Jurkat, Clone E6-1 (cell line): Measurements from ENCODE around the gene PYGM.

Source experiments
- DNase-seq: peaks from one replicate; pipeline ENCODE4 v3.0.0-alpha.2; 2011; ENCODE audit warnings: low read depth, low spot score
- H3K4me3 ChIP-seq: 2 replicates; pipeline ENCODE4 v1.5.1; 2011; ENCODE audit warnings: mild to moderate bottlenecking, low read length, control low read depth, moderate library complexity

Gene PYGM

GRCh38 chr11:64758330-64759079, 1.3 kb downstream of the PYGM start:
- H3K4me3 ChIP-seq = no peak overlapping the region
- no peak for DNase-seq

DNA sequence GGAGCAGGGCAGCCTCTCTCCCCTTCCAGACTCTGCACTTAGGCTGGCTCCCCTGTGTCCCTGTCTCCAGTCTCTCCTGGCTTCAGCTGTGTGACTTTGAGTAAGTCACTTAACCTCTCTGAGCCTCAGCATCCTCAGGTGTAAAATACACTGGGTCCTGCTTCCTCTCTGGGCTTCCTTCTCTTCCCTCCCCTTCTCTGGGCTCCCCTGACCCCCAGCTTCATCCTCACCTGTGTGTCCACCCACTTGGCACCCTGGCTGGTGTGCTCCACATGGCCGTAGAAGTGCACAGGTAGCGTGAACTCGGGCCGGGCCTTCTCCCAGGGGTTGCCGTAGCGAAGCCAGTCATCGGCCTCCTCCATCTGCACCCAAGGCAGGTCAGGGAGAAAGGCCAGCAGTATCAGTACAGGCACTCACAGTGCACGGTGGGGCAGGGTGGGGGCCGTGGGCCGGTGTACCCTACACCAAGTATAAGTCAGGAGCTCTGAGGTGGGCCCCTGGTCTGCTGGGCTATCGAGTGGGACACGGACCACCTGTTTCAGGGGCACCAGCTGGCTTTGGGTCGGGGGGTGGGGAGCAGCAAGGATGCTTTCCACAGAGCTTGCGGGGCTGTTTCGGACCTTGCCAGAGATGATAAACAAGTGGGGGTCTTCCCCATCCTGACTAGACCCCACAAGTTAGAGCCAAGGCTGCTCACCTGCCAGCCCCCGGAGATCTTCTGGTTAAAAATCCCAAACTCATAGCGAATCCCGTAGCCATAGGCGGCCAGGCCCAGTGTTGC, 2.0 kb downstream of the PYGM start:
- no peak overlapping the region for H3K4me3 ChIP-seq
- no peak for DNase-seq

- no peak for DNase-seq
- H3K4me3 ChIP-seq = no peak overlapping the region
Measured at GRCh38 chr11:64755681-64756361, 4.0 kb downstream of the PYGM start.

- no peak for DNase-seq
- H3K4me3 ChIP-seq = no peak overlapping the region
Measured at GRCh38 chr11:64754919-64755662, 4.7 kb downstream of the PYGM start.

DNA sequence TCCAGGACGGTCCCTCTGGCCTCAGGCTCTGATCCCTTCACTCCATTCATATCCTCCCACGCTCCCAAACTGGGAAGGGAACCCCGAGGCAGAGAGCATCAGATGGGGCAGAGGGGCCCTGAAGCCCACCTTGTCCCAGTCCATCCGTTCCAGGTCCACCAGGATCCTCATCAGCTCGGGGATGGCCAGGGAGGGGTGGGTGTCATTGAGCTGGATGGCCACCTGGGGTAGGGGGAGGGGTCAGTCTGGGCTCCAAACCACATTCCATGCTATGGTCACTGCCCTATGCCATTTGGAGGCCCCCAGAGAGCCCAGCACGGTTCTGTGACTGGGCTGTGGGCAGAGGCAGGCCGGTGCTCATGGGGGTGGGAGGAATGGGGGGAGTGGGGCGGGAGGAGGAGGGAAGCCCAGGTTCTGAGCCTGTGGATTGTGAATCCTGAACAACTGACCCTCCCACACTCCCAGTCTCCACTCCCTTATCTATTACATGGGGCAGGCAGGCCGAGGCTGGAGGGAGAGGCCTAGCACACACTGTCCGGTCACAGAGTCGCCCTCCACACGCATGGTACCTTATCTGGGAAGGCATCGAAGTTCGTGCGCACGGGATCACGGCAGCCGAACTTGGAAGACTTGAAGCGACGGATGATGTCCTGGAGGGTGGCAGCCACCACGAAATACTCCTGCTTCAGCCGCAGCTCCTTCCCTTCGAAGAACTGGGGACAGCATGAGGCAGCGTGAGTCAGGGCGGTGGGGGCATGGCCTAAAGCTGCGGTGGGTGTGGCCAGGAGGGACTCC, 5.5 kb downstream of the PYGM start:
- no peak for DNase-seq
- H3K4me3 ChIP-seq = no peak overlapping the region

- DNase-seq = no peak
- no peak overlapping the region for H3K4me3 ChIP-seq
Measured at GRCh38 chr11:64753380-64754123, 6.2 kb downstream of the PYGM start.

DNA sequence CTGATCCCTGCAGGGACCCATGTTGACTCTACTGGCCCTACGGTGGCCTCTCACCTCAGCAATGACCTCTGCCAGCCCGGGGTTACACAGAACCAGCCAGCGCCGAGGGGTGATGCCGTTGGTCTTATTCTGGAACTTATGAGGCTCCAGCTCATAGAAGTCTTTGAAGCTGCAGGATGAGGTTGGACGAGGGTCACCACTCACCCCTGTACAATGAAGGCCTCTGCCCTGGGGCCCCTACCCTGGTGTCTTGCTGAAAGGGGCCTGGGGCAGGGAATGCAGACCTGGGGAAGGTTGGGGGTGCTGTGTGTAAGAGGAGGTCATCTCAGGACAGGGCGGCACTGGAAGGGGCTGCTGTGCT, 6.8 kb downstream of the PYGM start:
- H3K4me3 ChIP-seq = no peak overlapping the region
- no peak for DNase-seq

- DNase-seq = no peak
Measured at GRCh38 chr11:64752175-64752970, 7.4 kb downstream of the PYGM start.

GRCh38 chr11:64751580-64751979, 8.2 kb downstream of the PYGM start:
- no peak overlapping the region for H3K4me3 ChIP-seq
- no peak for DNase-seq

More at GRCh38 chr11:64752175-64752970, 7.4 kb downstream of the PYGM start:
- no peak overlapping the region for H3K4me3 ChIP-seq

DNA sequence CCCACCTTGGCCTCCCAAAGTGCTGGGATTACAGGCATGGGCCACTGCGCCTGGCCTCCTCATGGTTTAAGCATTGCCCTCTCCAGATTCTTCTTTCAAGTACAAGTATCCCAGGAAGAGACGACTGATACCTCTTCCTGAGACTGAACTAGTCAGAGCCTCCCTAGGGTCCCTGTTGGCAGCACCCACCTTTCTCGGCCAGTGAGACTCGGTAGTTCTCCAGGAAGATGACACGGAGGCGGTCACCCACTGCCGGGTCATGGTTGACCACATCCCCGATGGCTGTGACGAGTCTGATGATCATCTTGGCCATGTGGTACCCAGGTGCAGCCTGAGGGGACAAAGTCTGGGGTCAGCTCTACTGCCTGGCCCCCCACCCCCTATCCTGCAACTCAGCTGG, 8.6 kb downstream of the PYGM start:
- no peak for DNase-seq
- H3K4me3 ChIP-seq = no peak overlapping the region

DNA sequence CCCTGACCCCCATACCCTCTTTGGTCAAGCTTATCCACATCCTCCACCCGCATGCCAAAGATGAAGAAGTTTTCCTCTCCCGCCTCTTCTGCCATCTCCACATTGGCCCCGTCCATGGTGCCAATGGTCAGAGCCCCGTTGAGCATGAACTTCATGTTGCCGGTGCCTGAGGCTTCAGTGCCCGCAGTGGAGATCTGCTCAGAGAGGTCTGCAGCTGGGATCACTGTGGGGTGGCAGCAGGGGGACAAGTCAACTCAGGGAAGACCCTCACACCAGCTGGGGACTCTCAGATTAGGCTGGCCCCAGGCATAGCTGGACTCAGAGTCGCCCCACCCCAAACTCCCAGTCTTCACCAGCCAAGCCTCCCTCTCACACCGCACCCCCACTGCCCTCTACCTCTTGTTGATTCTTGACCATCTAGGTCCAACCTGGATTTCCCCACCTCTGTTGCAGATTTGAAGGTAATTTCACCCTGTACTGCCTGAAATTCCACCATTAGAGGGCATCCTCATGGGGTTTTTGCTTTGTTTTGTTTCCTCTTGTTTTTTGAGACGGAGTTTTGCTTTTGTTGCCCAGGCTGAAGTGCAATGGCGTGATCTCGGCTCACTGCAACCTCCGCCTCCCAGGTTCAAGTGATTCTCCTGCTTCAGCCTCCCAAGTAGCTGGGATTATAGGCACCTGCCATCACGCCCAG, 9.3 kb downstream of the PYGM start:
- no peak for DNase-seq
- no peak overlapping the region for H3K4me3 ChIP-seq

DNA sequence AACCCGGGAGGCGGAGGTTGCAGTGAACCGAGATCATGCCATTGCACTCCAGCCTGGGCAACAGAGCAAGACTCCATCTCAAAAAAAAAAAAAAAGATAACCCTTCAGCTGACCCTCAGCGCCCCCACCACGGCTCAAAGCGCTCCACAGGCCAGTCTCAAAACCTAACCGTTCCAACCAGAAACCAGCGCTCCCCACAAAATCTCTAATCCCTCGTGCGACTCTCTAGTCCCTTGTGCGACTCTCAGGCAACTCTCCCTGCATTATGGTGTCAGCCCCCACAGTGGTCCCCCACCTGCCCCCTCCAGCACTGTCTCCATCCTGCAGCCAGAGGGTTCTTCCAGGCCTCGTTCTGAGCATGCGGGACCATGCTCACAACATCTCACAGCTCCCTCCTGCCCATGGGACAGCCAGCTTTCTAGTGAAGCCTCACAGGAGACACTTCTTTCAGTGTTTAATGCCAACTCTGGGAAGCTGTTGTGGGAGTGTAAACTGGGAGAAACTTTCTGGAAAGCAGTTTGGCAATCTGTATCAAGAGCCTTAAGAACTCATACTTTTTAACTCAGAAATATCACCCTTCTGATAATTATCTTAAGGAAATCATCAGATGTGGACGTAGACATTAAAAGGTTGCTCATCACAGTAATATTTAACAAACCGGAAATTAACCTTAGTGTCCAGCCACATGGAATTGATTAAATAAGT, 11.7 kb downstream of the PYGM start:
- H3K4me3 ChIP-seq = no peak overlapping the region
- DNase-seq = no peak

DNA sequence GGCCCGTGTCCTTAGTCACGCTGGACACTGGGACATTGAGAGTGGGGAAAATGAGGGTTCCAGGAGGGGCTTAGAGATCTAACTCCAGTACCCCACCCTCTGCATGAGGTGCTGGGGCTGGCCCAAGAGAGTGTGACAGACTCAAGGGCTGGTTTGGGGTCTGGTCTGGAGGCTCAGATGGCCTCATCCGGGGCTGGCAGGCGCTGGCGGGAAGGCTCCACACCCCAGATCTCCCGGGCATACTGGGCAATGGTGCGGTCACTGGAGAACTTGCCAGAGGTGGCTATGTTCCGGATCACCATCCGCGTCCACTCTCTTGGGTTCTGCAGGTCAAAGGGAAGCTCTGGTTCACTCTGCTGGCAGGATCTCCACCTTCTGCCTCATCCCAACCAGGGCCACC, 13.3 kb downstream of the PYGM start:
- H3K4me3 ChIP-seq = no peak overlapping the region; the same call in 1 of the 2 replicates
- DNase-seq = no peak

DNA sequence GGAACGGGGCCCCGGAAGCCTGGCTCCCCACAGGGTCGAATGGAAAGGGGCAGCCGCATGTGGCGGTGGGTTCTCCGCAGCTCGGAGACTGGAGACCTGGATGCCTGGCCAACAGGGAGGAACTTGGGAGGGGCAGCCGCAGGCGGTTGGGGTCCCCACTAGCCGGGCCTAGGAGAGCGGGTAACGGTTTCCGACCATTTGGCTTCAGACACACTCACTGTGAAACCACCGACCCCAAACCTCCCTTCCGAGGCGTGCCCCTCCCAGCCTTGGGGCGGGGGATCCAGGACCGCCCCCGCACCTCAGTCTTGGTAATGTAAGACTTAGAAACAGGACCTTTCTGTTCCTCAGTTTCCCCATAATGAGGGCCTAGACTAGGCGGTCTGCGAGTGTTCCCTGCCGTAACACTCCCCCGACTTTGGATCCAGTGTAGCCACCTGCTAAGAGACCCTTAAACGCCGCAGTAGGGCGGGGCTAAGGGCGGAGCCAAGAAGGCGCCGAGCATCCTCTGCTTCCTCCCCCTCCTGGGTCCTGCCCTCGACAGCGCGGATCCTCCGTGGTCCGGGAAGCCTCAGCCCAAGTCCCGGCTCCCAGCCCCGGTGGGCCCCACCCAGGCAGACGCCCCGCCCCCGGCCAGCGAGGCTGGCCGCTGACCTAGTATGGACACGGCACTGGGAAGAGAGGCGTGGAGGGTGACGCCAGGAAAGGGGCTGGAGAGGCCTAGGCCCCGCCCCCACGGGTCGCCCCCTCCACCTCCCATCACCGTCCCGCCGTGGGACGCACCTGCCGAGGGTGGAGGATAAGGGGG, 14.0 kb downstream of the PYGM start:
- peak overlapping the region; percentile 76 for H3K4me3 ChIP-seq

DNA sequence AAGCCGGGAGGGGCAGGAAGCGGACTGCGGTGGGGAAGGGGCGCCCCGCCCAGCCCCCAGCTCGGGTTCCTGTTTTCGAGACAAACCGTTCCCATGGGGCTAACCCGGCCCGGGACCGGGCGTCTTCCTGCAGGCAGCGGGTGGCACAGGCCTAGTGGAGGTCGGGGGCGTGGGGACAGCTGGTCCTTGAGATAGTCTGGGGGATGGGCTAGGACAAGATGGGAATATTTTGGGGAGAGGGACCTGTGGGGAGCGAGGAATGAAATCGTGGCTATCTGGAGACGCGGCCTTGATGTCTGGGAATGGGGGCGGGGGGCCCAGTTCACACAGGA, 14.6 kb downstream of the PYGM start:
- peak overlapping the region; percentile 76 for H3K4me3 ChIP-seq

More for the DNA sequence above, 14.0 kb downstream of the PYGM start:
- DNase-seq = peak; percentile 77

More for the DNA sequence above, 14.6 kb downstream of the PYGM start:
- DNase-seq = peak; percentile 79
